Activated CD8-positive, alpha-beta memory T cell treated with anti-CD3 and anti-CD28 coated beads for 24 hours (primary cell): ENCODE results near the gene GM2A.
"Not testable (repeated sequence)": the region's sequence is repeated elsewhere in the genome, so short reads cannot be mapped to it uniquely, and the experiment has no call there.

Experiments used
- DNase-seq: peaks from one replicate; pipeline ENCODE4 v3.0.0-alpha.2; 2020

GM2A gene

GRCh38 chr5:151254556-151254955, 1.6 kb downstream of the GM2A start:
- DNase-seq, result no peak

GRCh38 chr5:151254990-151255389, 2.0 kb downstream of the GM2A start:
- not testable (repeated sequence) for DNase-seq

- no peak for DNase-seq
Measured at GRCh38 chr5:151255621-151256286, 2.8 kb downstream of the GM2A start.

GRCh38 chr5:151257731-151258181, 4.8 kb downstream of the GM2A start:
- no peak for DNase-seq

GRCh38 chr5:151258201-151258611, 5.2 kb downstream of the GM2A start:
- no peak for DNase-seq

- no peak for DNase-seq
Measured at GRCh38 chr5:151258816-151259215, 5.8 kb downstream of the GM2A start.

GRCh38 chr5:151259931-151260330, 6.9 kb downstream of the GM2A start:
- DNase-seq, result no peak

- no peak for DNase-seq
Measured at GRCh38 chr5:151262532-151262931, 9.5 kb downstream of the GM2A start.

GRCh38 chr5:151264113-151264512, 11.1 kb downstream of the GM2A start:
- DNase-seq, result no peak

GRCh38 chr5:151267491-151268260, 14.7 kb downstream of the GM2A start:
- no peak for DNase-seq

- no peak for DNase-seq
Measured at GRCh38 chr5:151270599-151270998, 17.6 kb downstream of the GM2A start.

GRCh38 chr5:151271336-151271735, 18.4 kb downstream of the GM2A start:
- no peak for DNase-seq

GRCh38 chr5:151274666-151275065, 21.7 kb downstream of the GM2A start:
- no peak for DNase-seq

- no peak for DNase-seq
Measured at GRCh38 chr5:151275803-151276202, 22.8 kb downstream of the GM2A start.

- DNase-seq, result no peak
Measured at GRCh38 chr5:151278845-151279244, 25.9 kb downstream of the GM2A start.

- no peak for DNase-seq
Measured at GRCh38 chr5:151280443-151280842, 27.5 kb downstream of the GM2A start.

GRCh38 chr5:151281001-151281639, 28.1 kb downstream of the GM2A start:
- DNase-seq, result no peak

- no peak for DNase-seq
Measured at GRCh38 chr5:151283120-151283825, 30.3 kb downstream of the GM2A start.

- DNase-seq, result no peak
Measured at GRCh38 chr5:151284392-151284967, 31.5 kb downstream of the GM2A start.

GRCh38 chr5:151285683-151286082, 32.7 kb downstream of the GM2A start:
- DNase-seq, result no peak

- DNase-seq, result no peak
Measured at GRCh38 chr5:151286246-151286645, 33.3 kb downstream of the GM2A start.

- no peak for DNase-seq
Measured at GRCh38 chr5:151288180-151288579, 35.2 kb downstream of the GM2A start.

- no peak for DNase-seq
Measured at GRCh38 chr5:151293624-151294023, 40.6 kb downstream of the GM2A start.
